Activated T-cell treated with anti-CD3 and anti-CD28 coated beads for 1 hour (primary cell): ENCODE data around the gene DPF1.

Experiments used
- DNase-seq: peaks from one replicate; pipeline ENCODE4 v3.0.0-alpha.2; 2020; ENCODE audit warnings: low read depth

DPF1 gene

GRCh38 chr19:38163419-38164290 is 60.4 kb downstream of the DPF1 start:
- no peak for DNase-seq

GRCh38 chr19:38162632-38163031 is 61.4 kb downstream of the DPF1 start:
- DNase-seq, result no peak

DNA sequence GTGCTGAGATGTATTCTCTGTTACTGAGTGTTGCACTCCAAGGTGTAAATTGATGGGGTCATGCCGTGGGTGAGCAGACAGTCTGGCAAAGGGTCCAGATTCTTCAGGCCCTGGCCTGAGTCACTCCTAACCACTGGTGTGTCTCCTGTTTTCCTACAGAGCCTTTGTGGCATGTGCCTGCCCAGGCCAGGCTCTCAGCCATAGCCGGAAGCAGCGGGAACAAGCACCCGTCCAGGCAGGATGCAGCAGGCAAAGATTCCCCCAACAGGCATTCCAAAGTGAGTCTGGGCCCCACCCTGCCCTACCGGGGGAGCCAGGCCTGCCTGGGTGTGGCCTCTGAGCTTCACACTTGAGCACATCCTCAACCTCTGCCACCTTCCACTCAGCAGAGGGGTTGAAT is 61.9 kb downstream of the DPF1 start:
- DNase-seq, result no peak
